Measurements from ENCODE around the gene DIPK2A. TPM values are rescaled to one million over a fixed set of nuclear protein-coding genes. Genes with fewer than 3 reads are reported as not detected.

DIPK2A gene
- total RNA-seq, 1 experiment from 2014 or later, result 11.0 TPM

GRCh38 chr3:144018776-144019175 lies 47.2 kb downstream of the DIPK2A start:
- intact Hi-C loops (cut with micrococcal nuclease), result no loop called here
- ChIA-PET RAD21 (ENCODE audit: low non-redundant PET in 1 of 2, low total read pairs in 2 of 2, uncharacterized antibody in 2 of 2, unreplicated experiment in 2 of 2) (no interaction called here), CTCF (no interaction called here), POLR2A (no interaction called here)
- Histone ChIP-seq H3K79me2 (ENCODE audit: insufficient read depth, low read length) (no peaks in the 10 kb centered on the region), H3K4me2 (ENCODE audit: low read length) (no peak overlapping the region), H3K36me3 (ENCODE audit: control insufficient read depth in 1 of 2, insufficient read depth in 2 of 2, low read length in 2 of 2) (no peaks in the 10 kb centered on the region), H3K4me1 (ENCODE audit: control insufficient read depth in 1 of 2, insufficient read depth in 2 of 2, low read length in 2 of 2) (no peaks in the 10 kb centered on the region; a peak in 1 of 4 replicates), H4K20me1 (ENCODE audit: insufficient read depth) (no peaks in the 10 kb centered on the region), H3K27me3 (ENCODE audit: insufficient read depth, low read length) (no peaks in the 10 kb centered on the region), H2AFZ (ENCODE audit: low read depth, low read length, poor library complexity, severe bottlenecking) (no peak overlapping the region), H3K9me2 (ENCODE audit: insufficient read depth) (no peaks in the 10 kb centered on the region), H3K4me3 (replicated peaks in 1 of 2; ENCODE audit: low read depth in 1 of 2, low read length in 2 of 2) (no peak overlapping the region), H3K27ac (ENCODE audit: low read depth, low read length) (no peak overlapping the region), H3K9me3 (ENCODE audit: control insufficient read depth in 1 of 2, insufficient read depth in 1 of 2, low read depth in 1 of 2, low read length in 2 of 2) (no peaks in the 10 kb centered on the region), H3K9ac (ENCODE audit: low read length) (no peak overlapping the region)
- DNase-seq (ENCODE audit: low read depth, low spot score) (no peak), ATAC-seq (no peak)
- no TSS peak for BruUV-seq (replicated peaks)
- no peak for TF ChIP-seq SIN3A (IDR thresholded peaks at IDR 0.05; ENCODE audit: low read depth)
- TF ChIP-seq POLR2AphosphoS5 (IDR thresholded peaks at IDR 0.05; ENCODE audit: low read depth, low read length), result no peak
- TF ChIP-seq JUND (IDR thresholded peaks at IDR 0.05), result no peak
- no peak for TF ChIP-seq EGR1 (IDR thresholded peaks at IDR 0.05; ENCODE audit: low read depth)
- TF ChIP-seq POLR2A (IDR thresholded peaks at IDR 0.05; ENCODE audit: borderline replicate concordance, extremely low read depth, insufficient read depth, insufficient read length), result no peak
- no peak for TF ChIP-seq REST (IDR thresholded peaks at IDR 0.05; ENCODE audit: low read depth)
- TF ChIP-seq YY1 (IDR thresholded peaks at IDR 0.05; ENCODE audit: extremely low read depth, insufficient replicate concordance, low read depth, low read length), result no peak
- TF ChIP-seq MAX (IDR thresholded peaks at IDR 0.05), result no peak
- TF ChIP-seq EZH2phosphoT487 (IDR thresholded peaks at IDR 0.05; ENCODE audit: borderline replicate concordance), result no peak
- TF ChIP-seq CEBPB (IDR thresholded peaks at IDR 0.05; ENCODE audit: low read depth), result no peak
- no peak for TF ChIP-seq ZFX (IDR thresholded peaks at IDR 0.05)
- no peak for TF ChIP-seq ATF3 (IDR thresholded peaks at IDR 0.05)
- TF ChIP-seq SRF (IDR thresholded peaks at IDR 0.05; ENCODE audit: low read depth), result no peak
- no peak for TF ChIP-seq CBX3 (IDR thresholded peaks at IDR 0.05; ENCODE audit: low read depth)
- no peak for TF ChIP-seq ZNF274 (IDR thresholded peaks at IDR 0.05; ENCODE audit: low read depth, low read length)
- no peak for TF ChIP-seq TCF7L2 (IDR thresholded peaks at IDR 0.05; ENCODE audit: borderline replicate concordance, extremely low read depth, insufficient read depth, insufficient read length)
- TF ChIP-seq CTCF (IDR thresholded peaks at IDR 0.05 in 2 of 3, conservative IDR thresholded peaks at IDR 0.05 in 1 of 3; ENCODE audit: borderline replicate concordance in 1 of 3, insufficient read depth in 1 of 3, low read depth in 2 of 3, low read length in 2 of 3), result no peak
- TF ChIP-seq RAD21 (IDR thresholded peaks at IDR 0.05; ENCODE audit: low read depth), result no peak
- no peak for TF ChIP-seq EZH2 (IDR thresholded peaks at IDR 0.05)
- no peak for TF ChIP-seq FOSL1 (IDR thresholded peaks at IDR 0.05; ENCODE audit: low read depth)

All from HCT116 (cell line).